Spinal cord (tissue), 10 donors: Measurements from ENCODE around the gene JAZF1. TPM values are rescaled to one million over a fixed set of nuclear protein-coding genes. Genes with fewer than 3 reads are reported as not detected.
A peak's percentile ranks its signal among the peaks of the same experiment; 100 is the strongest.

Experiments used
- DNase-seq, 6 donors: peaks; one replicate each; pipeline versions ENCODE4 v3.0.0 to v3.0.0-alpha.2; 2013 to 2015; ENCODE audit warnings: low spot score in 6 of 6, low read depth in 4 of 6
- H3K27ac ChIP-seq: one replicate; pipeline ENCODE4 v1.5.1; 2013; ENCODE audit warnings: low read depth, low read length, control low read depth
- H3K27me3 ChIP-seq: one replicate; pipeline ENCODE4 v1.6.1; 2013; ENCODE audit warnings: low read length; ENCODE audit not compliant: control insufficient read depth, insufficient read depth
- H3K36me3 ChIP-seq: one replicate; pipeline ENCODE4 v1.6.1; 2013; ENCODE audit warnings: low read length; ENCODE audit not compliant: control insufficient read depth, insufficient read depth
- H3K4me1 ChIP-seq: one replicate; pipeline ENCODE4 v1.6.1; 2013; ENCODE audit warnings: low read length; ENCODE audit not compliant: control insufficient read depth, insufficient read depth
- H3K4me3 ChIP-seq: one replicate; pipeline ENCODE4 v1.5.1; 2013; ENCODE audit warnings: low read depth, low read length, control low read depth
- H3K9me3 ChIP-seq: one replicate; pipeline ENCODE4 v1.6.1; 2013; ENCODE audit warnings: low read length; ENCODE audit not compliant: control insufficient read depth, insufficient read depth
- WGBS: methylation state at CpG from one replicate; pipeline ENCODE4 v1.1.5; 2013; ENCODE audit warnings: missing lambda C conversion rate; ENCODE audit not compliant: insufficient coverage; 5-methylcytosine and 5-hydroxymethylcytosine counted together
- polyA plus RNA-seq, 2 donors: library from polyadenylated mRNA; unstranded; fragments of 120-200 nt; gene quantifications; one replicate each; pipeline ENCODE4 v1.2.1, GENCODE V29; 2013; ENCODE audit not compliant: insufficient read length in 2 of 2
- total RNA-seq, 2 donors: library from RNA; depleted of rRNA in 1 of 2; stranded (reverse); fragments of 120-200 nt in 1 of 2; fragments of >200 nt in 1 of 2; gene quantifications; one replicate each; pipeline versions ENCODE4 v1.2.3 to v1.2.4, GENCODE V29; 2013 to 2014
- donor health status: healthy.

Gene JAZF1
- total and polyA plus RNA-seq, 4 donors: 20.7 to 66.0 (median 50.5) TPM

DNA sequence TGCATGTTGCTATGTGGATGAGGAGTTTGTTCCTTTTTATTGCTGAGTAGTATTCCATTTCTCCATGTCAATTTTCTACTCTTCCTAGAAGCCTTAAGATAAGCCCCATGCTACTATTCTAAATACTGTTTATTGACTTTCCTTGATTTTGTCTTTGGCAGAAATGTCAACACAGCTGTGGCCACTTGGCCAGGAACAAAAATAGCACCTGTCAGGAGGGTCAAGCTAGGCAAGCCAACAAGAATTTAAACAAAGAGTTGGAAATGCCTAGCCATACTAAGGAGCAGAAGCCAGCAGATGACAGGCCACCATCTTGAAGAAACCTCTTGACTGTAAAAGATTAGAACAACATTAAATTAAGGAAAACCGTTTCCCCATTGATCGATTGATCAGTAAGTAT, 34.7 kb downstream of the JAZF1 start:
- WGBS: no CpG with 5 or more reads among the region's 2 CpGs
- H3K9me3 ChIP-seq: no peaks in the 10 kb centered on the region
- H3K36me3 ChIP-seq: no peaks in the 10 kb centered on the region
- no peak for DNase-seq
- H3K27me3 ChIP-seq: no peaks in the 10 kb centered on the region
- no peak overlapping the region for H3K4me3 ChIP-seq
- peaks cover 3% of the 10 kb centered on the region for H3K4me1 ChIP-seq
- H3K27ac ChIP-seq: no peak overlapping the region

DNA sequence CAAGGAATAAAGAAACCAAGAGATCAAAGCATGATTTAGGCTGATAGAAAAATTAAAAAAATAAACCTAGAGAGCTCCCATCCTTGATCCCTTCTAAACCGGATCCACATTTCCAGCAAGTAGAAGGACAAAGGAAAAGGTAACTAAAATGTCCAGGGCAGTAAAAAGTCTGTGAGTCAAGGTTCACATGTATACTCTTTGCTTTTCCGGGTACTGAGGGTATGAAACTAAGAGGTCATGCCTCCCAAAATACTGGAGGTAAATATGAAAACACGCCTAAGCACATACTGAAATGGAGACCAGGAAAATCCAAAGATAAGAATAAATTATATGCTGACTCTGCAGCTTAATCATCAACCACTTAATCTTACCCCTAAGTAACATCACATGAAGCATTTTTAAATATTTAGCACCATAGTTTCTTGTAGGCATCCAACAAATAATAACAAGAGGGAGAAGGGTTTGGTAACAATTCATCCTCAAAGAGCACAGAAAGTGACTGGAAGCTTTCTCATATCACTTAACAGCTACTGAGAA, 35.4 kb downstream of the JAZF1 start:
- peaks cover 3% of the 10 kb centered on the region for H3K4me1 ChIP-seq
- no peaks in the 10 kb centered on the region for H3K36me3 ChIP-seq
- no peak overlapping the region for H3K4me3 ChIP-seq
- H3K9me3 ChIP-seq: no peaks in the 10 kb centered on the region
- no peak for DNase-seq
- WGBS: 50% methylated on average over 1 of the region's 3 CpGs
- no peak overlapping the region for H3K27ac ChIP-seq
- H3K27me3 ChIP-seq: no peaks in the 10 kb centered on the region

DNA sequence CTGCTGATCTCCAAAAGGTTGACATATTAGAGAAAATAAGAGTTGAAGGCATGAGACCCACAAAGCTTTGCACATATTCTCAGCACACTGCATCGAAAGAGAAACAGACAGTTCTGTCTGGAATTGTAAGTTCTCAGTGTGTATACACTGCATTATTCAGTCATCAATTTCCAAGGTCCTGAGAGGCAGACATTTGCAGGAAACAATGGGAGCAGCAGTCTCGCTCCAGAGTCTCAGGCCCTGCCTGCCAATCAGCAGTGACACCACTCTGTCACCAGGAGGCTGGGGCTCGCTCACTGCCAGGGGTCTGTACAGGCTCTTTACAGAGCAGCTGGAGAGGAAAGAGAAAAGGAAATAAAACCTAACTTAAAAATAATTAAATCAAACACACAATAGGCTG, 36.3 kb downstream of the JAZF1 start:
- Histone ChIP-seq H3K9me3 (no peaks in the 10 kb centered on the region), H3K27me3 (no peaks in the 10 kb centered on the region), H3K4me3 (no peak overlapping the region), H3K27ac (no peak overlapping the region), H3K36me3 (no peaks in the 10 kb centered on the region), H3K4me1 (peaks cover 3% of the 10 kb centered on the region)
- 0% methylated on average over 1 of the region's 3 CpGs for WGBS
- DNase-seq: peak in 4 of 6 donors; percentile 13 to 78 (median 48)

GRCh38 chr7:28142650-28143049, 37.9 kb downstream of the JAZF1 start:
- no peak for DNase-seq
- no peaks in the 10 kb centered on the region for H3K36me3 ChIP-seq
- no peaks in the 10 kb centered on the region for H3K27me3 ChIP-seq
- H3K9me3 ChIP-seq: no peaks in the 10 kb centered on the region
- no peak overlapping the region for H3K27ac ChIP-seq
- WGBS: 89% methylated on average over 1 of the region's 3 CpGs
- peaks cover 3% of the 10 kb centered on the region for H3K4me1 ChIP-seq
- H3K4me3 ChIP-seq: no peak overlapping the region

DNA sequence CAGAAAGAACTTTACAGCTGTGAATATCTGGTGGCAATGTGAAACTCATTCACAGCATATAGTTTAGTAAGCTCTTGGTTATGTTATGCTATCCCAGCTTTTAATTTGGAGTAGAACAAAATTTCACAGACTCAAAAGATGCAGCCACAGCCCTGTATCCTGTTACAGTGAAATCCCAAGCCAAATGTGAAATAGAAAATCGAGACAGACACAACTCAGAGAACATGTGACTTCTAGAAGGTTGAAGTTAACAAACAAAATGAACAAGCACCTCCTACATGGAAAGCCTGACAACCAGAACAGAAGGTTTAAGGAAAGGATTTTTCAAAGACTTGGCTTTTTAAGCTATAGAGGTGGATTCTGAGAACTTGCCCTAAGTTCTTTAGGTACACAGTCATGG, 39.6 kb downstream of the JAZF1 start:
- Histone ChIP-seq H3K9me3 (no peaks in the 10 kb centered on the region), H3K4me1 (peaks cover 10% of the 10 kb centered on the region), H3K27ac (no peak overlapping the region), H3K27me3 (no peaks in the 10 kb centered on the region), H3K4me3 (no peak overlapping the region), H3K36me3 (no peaks in the 10 kb centered on the region)
- no CpG with 5 or more reads among the region's 1 CpG for WGBS
- DNase-seq: no peak

DNA sequence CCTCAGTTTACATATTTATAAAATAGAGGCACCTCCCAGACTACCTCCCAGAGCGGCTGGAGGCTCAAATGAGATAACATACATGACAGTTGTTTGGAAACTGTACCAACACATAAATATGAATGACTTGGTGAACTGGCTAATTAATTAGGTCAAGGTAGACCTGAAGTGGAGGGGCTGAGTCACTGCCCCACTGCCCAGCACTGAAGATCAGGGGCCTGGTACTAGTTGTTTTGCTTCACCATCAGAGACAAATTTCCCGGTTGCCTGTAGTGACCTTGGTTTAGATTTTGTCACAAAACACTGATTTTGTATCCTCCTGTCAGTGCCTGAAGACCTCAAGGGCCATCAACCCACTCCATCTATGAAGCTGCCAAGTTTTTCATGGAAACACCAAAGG, 41.8 kb downstream of the JAZF1 start:
- no peak overlapping the region for H3K27ac ChIP-seq
- DNase-seq: no peak
- no peaks in the 10 kb centered on the region for H3K36me3 ChIP-seq
- no peaks in the 10 kb centered on the region for H3K9me3 ChIP-seq
- H3K27me3 ChIP-seq: no peaks in the 10 kb centered on the region
- no peak overlapping the region for H3K4me3 ChIP-seq
- peaks cover 7% of the 10 kb centered on the region for H3K4me1 ChIP-seq
- WGBS: 86% methylated on average over 1 of the region's 2 CpGs

- no peaks in the 10 kb centered on the region for H3K9me3 ChIP-seq
- H3K27ac ChIP-seq: no peak overlapping the region
- H3K4me3 ChIP-seq: no peak overlapping the region
- WGBS: 61% methylated on average over 3 of the region's 7 CpGs
- no peaks in the 10 kb centered on the region for H3K36me3 ChIP-seq
- H3K4me1 ChIP-seq: peaks cover 10% of the 10 kb centered on the region
- no peak for DNase-seq
- H3K27me3 ChIP-seq: no peaks in the 10 kb centered on the region
Measured at GRCh38 chr7:28137463-28137862, 43.1 kb downstream of the JAZF1 start.

DNA sequence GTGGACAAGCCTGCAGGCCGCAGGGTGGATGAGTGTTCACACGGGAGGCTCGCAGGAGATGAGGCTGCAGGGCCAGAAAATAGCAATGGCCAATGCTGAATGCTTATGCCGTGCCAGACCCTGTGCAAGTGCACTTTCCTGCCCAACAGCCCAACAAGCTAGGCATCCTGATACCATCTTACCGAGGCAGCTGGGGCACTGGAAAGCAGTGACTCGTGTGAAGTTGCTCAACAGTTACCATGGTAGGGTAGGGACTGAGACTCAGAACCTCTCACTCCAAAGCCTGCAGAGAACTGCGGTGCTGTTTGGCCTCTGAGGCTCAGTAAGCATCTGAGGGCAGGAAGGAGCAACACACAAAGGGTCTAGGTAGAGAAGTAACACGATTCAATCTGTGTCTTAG, 43.7 kb downstream of the JAZF1 start:
- Histone ChIP-seq H3K27me3 (no peaks in the 10 kb centered on the region), H3K4me1 (peaks cover 10% of the 10 kb centered on the region), H3K36me3 (no peaks in the 10 kb centered on the region), H3K4me3 (no peak overlapping the region), H3K27ac (no peak overlapping the region), H3K9me3 (no peaks in the 10 kb centered on the region)
- no peak for DNase-seq
- 83% methylated on average over 8 of the region's 8 CpGs for WGBS

DNA sequence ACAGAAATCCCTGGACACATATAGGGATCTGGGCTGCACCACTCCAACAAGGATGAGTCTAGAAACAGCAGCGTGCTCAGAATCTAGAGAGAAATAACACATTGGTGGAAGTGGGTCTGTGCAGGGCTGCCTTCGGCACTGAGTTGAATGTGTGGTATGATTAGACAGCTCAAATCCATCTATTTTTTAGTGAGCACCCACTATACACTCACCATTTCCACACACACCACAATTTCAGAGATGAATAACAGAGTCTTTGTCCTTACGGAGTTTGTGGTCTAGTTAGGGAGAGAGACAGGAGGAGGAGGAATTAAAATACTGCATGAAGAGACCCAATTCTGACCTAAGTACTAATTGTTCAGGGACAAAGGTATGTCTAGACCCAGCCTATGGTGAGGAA, 44.2 kb downstream of the JAZF1 start:
- H3K27ac ChIP-seq: no peak overlapping the region
- peaks cover 10% of the 10 kb centered on the region for H3K4me1 ChIP-seq
- WGBS: no CpG with 5 or more reads among the region's 3 CpGs

DNA sequence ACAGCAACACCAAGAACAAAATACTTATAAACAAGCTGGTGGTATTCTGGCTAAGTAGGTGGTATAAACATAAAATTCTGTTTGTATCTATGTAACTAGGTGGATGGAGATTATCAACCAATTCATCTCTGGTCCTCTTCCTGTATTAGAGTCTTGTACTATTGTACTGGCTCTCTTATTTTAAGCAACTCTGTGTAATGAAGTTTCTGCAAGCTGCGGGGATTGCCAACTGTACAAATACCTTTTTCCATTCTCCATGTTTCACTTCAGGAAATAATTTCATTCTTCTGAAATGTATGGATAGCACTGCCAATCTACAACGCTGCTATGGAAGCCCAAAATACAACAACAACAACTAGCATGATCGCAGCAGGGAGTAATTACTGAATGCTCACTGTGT, 44.8 kb downstream of the JAZF1 start:
- Histone ChIP-seq H3K27ac (no peak overlapping the region), H3K27me3 (no peaks in the 10 kb centered on the region), H3K36me3 (no peaks in the 10 kb centered on the region), H3K4me3 (no peak overlapping the region), H3K9me3 (no peaks in the 10 kb centered on the region), H3K4me1 (peaks cover 10% of the 10 kb centered on the region)
- WGBS: no CpG with 5 or more reads among the region's 3 CpGs
- no peak for DNase-seq

More for the DNA sequence above, 44.2 kb downstream of the JAZF1 start:
- DNase-seq: no peak
- Histone ChIP-seq H3K9me3 (no peaks in the 10 kb centered on the region), H3K27me3 (no peaks in the 10 kb centered on the region), H3K36me3 (no peaks in the 10 kb centered on the region), H3K4me3 (no peak overlapping the region)
